Measurements from ENCODE around the gene NCK1. TPM values are rescaled to one million over a fixed set of nuclear protein-coding genes. Genes with fewer than 3 reads are reported as not detected.

NCK1 gene
- total RNA-seq, 1 experiment from 2014 or later, result 25.6 TPM

- no peak overlapping the region for H3K4me2 ChIP-seq (ENCODE audit: low read length)
- peaks cover 23 to 41% of the 10 kb centered on the region in 2 experiments for H3K4me1 ChIP-seq (ENCODE audit: control insufficient read depth in 1 of 2, insufficient read depth in 2 of 2, low read length in 2 of 2)
- BruUV-seq (replicated peaks), result no TSS peak
- ChIA-PET CTCF (interaction anchor here (1.6 kb wide), 1 partner anchor 62 kb away, joined by 7 read pairs; no protein-coding TSS in a partner anchor), RAD21 (ENCODE audit: low non-redundant PET in 1 of 2, low total read pairs in 2 of 2, uncharacterized antibody in 2 of 2, unreplicated experiment in 2 of 2) (no interaction called here), POLR2A (no interaction called here)
- no peaks in the 10 kb centered on the region for H4K20me1 ChIP-seq (ENCODE audit: insufficient read depth)
- no peaks in the 10 kb centered on the region for H3K27me3 ChIP-seq (ENCODE audit: insufficient read depth, low read length)
- no peaks in the 10 kb centered on the region for H3K9me2 ChIP-seq (ENCODE audit: insufficient read depth)
- H3K9me3 ChIP-seq (ENCODE audit: control insufficient read depth in 1 of 2, insufficient read depth in 1 of 2, low read depth in 1 of 2, low read length in 2 of 2), result no peaks in the 10 kb centered on the region
- TF ChIP-seq SIN3A (IDR thresholded peaks at IDR 0.05; ENCODE audit: low read depth) (no peak), CTCF (IDR thresholded peaks at IDR 0.05 in 2 of 3, conservative IDR thresholded peaks at IDR 0.05 in 1 of 3; ENCODE audit: borderline replicate concordance in 1 of 3, insufficient read depth in 1 of 3, low read depth in 2 of 3, low read length in 2 of 3) (no peak), RAD21 (IDR thresholded peaks at IDR 0.05; ENCODE audit: low read depth) (no peak), POLR2AphosphoS5 (IDR thresholded peaks at IDR 0.05; ENCODE audit: low read depth, low read length) (no peak), POLR2A (IDR thresholded peaks at IDR 0.05; ENCODE audit: borderline replicate concordance, extremely low read depth, insufficient read depth, insufficient read length) (no peak), ZNF274 (IDR thresholded peaks at IDR 0.05; ENCODE audit: low read depth, low read length) (no peak), SP1 (IDR thresholded peaks at IDR 0.05; ENCODE audit: low read depth) (no peak), SRF (IDR thresholded peaks at IDR 0.05; ENCODE audit: low read depth) (no peak), EGR1 (IDR thresholded peaks at IDR 0.05; ENCODE audit: low read depth) (no peak), JUND (IDR thresholded peaks at IDR 0.05) (no peak), CEBPB (IDR thresholded peaks at IDR 0.05; ENCODE audit: low read depth) (no peak), YY1 (IDR thresholded peaks at IDR 0.05; ENCODE audit: extremely low read depth, insufficient replicate concordance, low read depth, low read length) (no peak), MAX (IDR thresholded peaks at IDR 0.05) (no peak), EZH2phosphoT487 (IDR thresholded peaks at IDR 0.05; ENCODE audit: borderline replicate concordance) (no peak), EZH2 (IDR thresholded peaks at IDR 0.05) (no peak), CBX3 (IDR thresholded peaks at IDR 0.05; ENCODE audit: low read depth) (no peak), ELF1 (IDR thresholded peaks at IDR 0.05; ENCODE audit: borderline replicate concordance, low read depth) (no peak), TCF7L2 (IDR thresholded peaks at IDR 0.05; ENCODE audit: borderline replicate concordance, extremely low read depth, insufficient read depth, insufficient read length) (no peak), ZBTB33 (IDR thresholded peaks at IDR 0.05; ENCODE audit: extremely low read depth, insufficient replicate concordance, low read length) (no peak)
- DNase-seq (ENCODE audit: low read depth, low spot score) (no peak), ATAC-seq (no peak)
- H3K27ac ChIP-seq (ENCODE audit: low read depth, low read length), result no peak overlapping the region
- no peak overlapping the region for H2AFZ ChIP-seq (ENCODE audit: low read depth, low read length, poor library complexity, severe bottlenecking)
- 0 out of 2 replicates have a peak, but pooled peaks cover 3% of the 10 kb centered on the region for H3K79me2 ChIP-seq (ENCODE audit: insufficient read depth, low read length)
- no peak overlapping the region for H3K9ac ChIP-seq (ENCODE audit: low read length)
- no peaks in the 10 kb centered on the region for H3K36me3 ChIP-seq (ENCODE audit: control insufficient read depth in 1 of 2, insufficient read depth in 2 of 2, low read length in 2 of 2)
- no peak overlapping the region for H3K4me3 ChIP-seq (replicated peaks in 1 of 2; ENCODE audit: low read depth in 1 of 2, low read length in 2 of 2)
- intact Hi-C loops (cut with micrococcal nuclease), result no loop called here
Observed at GRCh38 chr3:136952292-136952691, 90.3 kb downstream of the NCK1 start.
